Measurements from ENCODE around the gene DDC. TPM values are rescaled to one million over a fixed set of nuclear protein-coding genes. Genes with fewer than 3 reads are reported as not detected.
"Not testable (repeated sequence)": the region's sequence is repeated elsewhere in the genome, so short reads cannot be mapped to it uniquely, and the experiment has no call there.

DDC gene
- total RNA-seq, 1 experiment from 2014 or later = not detected

DNA sequence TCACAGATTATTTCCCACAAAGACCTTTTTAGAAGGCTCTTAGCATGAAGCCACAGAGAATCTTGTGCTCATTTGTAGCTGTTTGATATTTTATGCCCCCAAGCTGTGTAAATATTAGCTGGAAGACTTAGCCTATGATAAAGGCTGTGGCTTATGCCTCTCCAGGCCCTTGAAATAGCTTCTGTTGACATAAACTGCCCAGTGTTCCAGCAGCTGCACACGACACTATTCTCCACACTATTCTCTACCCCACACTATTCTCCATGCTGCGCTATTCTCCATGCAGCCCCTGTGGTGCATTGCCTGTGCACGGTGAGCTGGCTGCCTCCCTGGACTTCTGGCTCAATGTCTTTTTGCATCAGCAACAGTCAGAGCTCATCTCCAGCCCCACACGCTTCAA lies 13.1 kb downstream of the DDC start (continued):
- TF ChIP-seq RAD21 (IDR thresholded peaks at IDR 0.05; ENCODE audit: low read depth) (no peak), SRF (IDR thresholded peaks at IDR 0.05; ENCODE audit: low read depth) (no peak), YY1 (IDR thresholded peaks at IDR 0.05; ENCODE audit: extremely low read depth, insufficient replicate concordance, low read depth, low read length) (no peak), POLR2A (IDR thresholded peaks at IDR 0.05; ENCODE audit: borderline replicate concordance, extremely low read depth, insufficient read depth, insufficient read length) (no peak), ELF1 (IDR thresholded peaks at IDR 0.05; ENCODE audit: borderline replicate concordance, low read depth) (no peak), EGR1 (IDR thresholded peaks at IDR 0.05; ENCODE audit: low read depth) (no peak), SP1 (IDR thresholded peaks at IDR 0.05; ENCODE audit: low read depth) (no peak), SIN3A (IDR thresholded peaks at IDR 0.05; ENCODE audit: low read depth) (no peak)
- TF ChIP-seq, protein P1, sequence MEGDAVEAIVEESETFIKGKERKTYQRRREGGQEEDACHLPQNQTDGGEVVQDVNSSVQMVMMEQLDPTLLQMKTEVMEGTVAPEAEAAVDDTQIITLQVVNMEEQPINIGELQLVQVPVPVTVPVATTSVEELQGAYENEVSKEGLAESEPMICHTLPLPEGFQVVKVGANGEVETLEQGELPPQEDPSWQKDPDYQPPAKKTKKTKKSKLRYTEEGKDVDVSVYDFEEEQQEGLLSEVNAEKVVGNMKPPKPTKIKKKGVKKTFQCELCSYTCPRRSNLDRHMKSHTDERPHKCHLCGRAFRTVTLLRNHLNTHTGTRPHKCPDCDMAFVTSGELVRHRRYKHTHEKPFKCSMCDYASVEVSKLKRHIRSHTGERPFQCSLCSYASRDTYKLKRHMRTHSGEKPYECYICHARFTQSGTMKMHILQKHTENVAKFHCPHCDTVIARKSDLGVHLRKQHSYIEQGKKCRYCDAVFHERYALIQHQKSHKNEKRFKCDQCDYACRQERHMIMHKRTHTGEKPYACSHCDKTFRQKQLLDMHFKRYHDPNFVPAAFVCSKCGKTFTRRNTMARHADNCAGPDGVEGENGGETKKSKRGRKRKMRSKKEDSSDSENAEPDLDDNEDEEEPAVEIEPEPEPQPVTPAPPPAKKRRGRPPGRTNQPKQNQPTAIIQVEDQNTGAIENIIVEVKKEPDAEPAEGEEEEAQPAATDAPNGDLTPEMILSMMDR (IDR thresholded peaks at IDR 0.05 in 2 of 3, conservative IDR thresholded peaks at IDR 0.05 in 1 of 3; ENCODE audit: borderline replicate concordance in 1 of 3, insufficient read depth in 1 of 3, low read depth in 2 of 3, low read length in 2 of 3) = no peak
- TF ChIP-seq, protein P2, sequence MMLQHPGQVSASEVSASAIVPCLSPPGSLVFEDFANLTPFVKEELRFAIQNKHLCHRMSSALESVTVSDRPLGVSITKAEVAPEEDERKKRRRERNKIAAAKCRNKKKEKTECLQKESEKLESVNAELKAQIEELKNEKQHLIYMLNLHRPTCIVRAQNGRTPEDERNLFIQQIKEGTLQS (IDR thresholded peaks at IDR 0.05) = no peak

DNA sequence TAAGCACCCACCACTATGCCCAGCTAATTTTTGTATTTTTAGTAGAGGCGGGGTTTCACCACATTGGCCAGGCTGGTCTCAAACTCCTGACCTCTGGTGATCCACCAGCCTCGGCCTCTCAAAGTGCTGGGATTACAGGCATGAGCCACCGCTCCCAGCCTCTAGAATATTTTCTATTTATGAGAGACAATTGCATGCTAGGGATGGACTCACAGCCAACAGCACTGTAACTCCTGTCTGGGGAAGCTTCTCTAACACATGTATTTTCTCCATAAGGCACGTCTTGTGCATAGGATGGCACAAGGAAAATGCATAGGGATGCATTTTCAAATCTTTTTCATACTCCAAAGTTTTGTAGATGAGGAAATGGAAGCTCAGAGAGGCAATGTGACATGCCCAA lies 19.6 kb downstream of the DDC start:
- BruUV-seq (replicated peaks); ATAC-seq; CTCF ChIA-PET; H3K9me3 ChIP-seq (ENCODE audit: control insufficient read depth in 1 of 2, insufficient read depth in 1 of 2, low read depth in 1 of 2, low read length in 2 of 2); H3K9ac ChIP-seq (ENCODE audit: low read length); H3K27ac ChIP-seq (ENCODE audit: low read depth, low read length); H4K20me1 ChIP-seq (ENCODE audit: insufficient read depth); H2AFZ ChIP-seq (ENCODE audit: low read depth, low read length, poor library complexity, severe bottlenecking); H3K4me3 ChIP-seq (replicated peaks in 1 of 2; ENCODE audit: low read depth in 1 of 2, low read length in 2 of 2); H3K79me2 ChIP-seq (ENCODE audit: insufficient read depth, low read length); H3K4me2 ChIP-seq (ENCODE audit: low read length); H3K4me1 ChIP-seq (ENCODE audit: control insufficient read depth in 1 of 2, insufficient read depth in 2 of 2, low read length in 2 of 2); H3K27me3 ChIP-seq (ENCODE audit: insufficient read depth, low read length); RAD21 ChIA-PET (ENCODE audit: low non-redundant PET in 1 of 2, low total read pairs in 2 of 2, uncharacterized antibody in 2 of 2, unreplicated experiment in 2 of 2); DNase-seq (ENCODE audit: low read depth, low spot score); intact Hi-C loops (cut with micrococcal nuclease); POLR2A ChIA-PET; H3K9me2 ChIP-seq (ENCODE audit: insufficient read depth); H3K36me3 ChIP-seq (ENCODE audit: control insufficient read depth in 1 of 2, insufficient read depth in 2 of 2, low read length in 2 of 2): not testable (repeated sequence)

Data from HCT116 (cell line).